SK-N-SH treated with all-trans-retinoic acid at 6 μM for 48 hours (cell line): ENCODE results near the gene ADAMTSL1.

Source experiments
- ATAC-seq: fragments of 200-7000 bp; cut with Tn5 transposase; 3 replicates; pipeline ENCODE4 v1.9.1; 2020; ENCODE audit warnings: mild to moderate bottlenecking, moderate library complexity
- ARNTL ChIP-seq: fragments of 450-650 bp; formaldehyde crosslinking; IDR thresholded peaks from 2 replicates; pipeline ENCODE4 v1.5.0; 2020; ENCODE audit warnings: low read depth, mild to moderate bottlenecking, moderate library complexity, borderline replicate concordance
- BACH2 ChIP-seq: fragments of 250-450 bp; sonication (Bioruptor Pico); IDR thresholded peaks from 2 replicates; pipeline ENCODE4 v1.9.0; 2021; ENCODE audit warnings: mild to moderate bottlenecking, borderline replicate concordance
- CSDC2 ChIP-seq: fragments of 250-450 bp; sonication (Bioruptor Pico); IDR thresholded peaks from 2 replicates; pipeline ENCODE4 v1.5.0; 2020; ENCODE audit warnings: mild to moderate bottlenecking, moderate library complexity
- ESRRG ChIP-seq: fragments of 250-450 bp; sonication (Bioruptor Pico); IDR thresholded peaks from 2 replicates; pipeline ENCODE4 v1.6.1; 2021; ENCODE audit warnings: mild to moderate bottlenecking
- ISL1 ChIP-seq: fragments of 250-450 bp; sonication (Bioruptor Pico); IDR thresholded peaks from 2 replicates; pipeline ENCODE4 v2.1.2; 2022; ENCODE audit warnings: mild to moderate bottlenecking, moderate library complexity
- OSR1 ChIP-seq: fragments of 250-450 bp; sonication (Bioruptor Pico); IDR thresholded peaks from 2 replicates; pipeline ENCODE4 v1.8.0; 2022; ENCODE audit warnings: moderate library complexity, mild to moderate bottlenecking, inconsistent platforms
- PPARA ChIP-seq: fragments of 250-450 bp; sonication (Bioruptor Pico); IDR thresholded peaks from 2 replicates; pipeline ENCODE4 v1.5.0; 2020; ENCODE audit warnings: mild to moderate bottlenecking, borderline replicate concordance
- RARB ChIP-seq: fragments of 250-450 bp; sonication (Bioruptor Pico); IDR thresholded peaks from 2 replicates; pipeline ENCODE4 v1.8.0; 2021; ENCODE audit warnings: mild to moderate bottlenecking, moderate library complexity
- SNAI2 ChIP-seq: fragments of 250-450 bp; sonication (Bioruptor Pico); IDR thresholded peaks from 2 replicates; pipeline ENCODE4 v1.5.0; 2020; ENCODE audit warnings: mild to moderate bottlenecking, moderate library complexity
- TOX ChIP-seq: fragments of 250-450 bp; sonication (Bioruptor Pico); IDR thresholded peaks from 2 replicates; pipeline ENCODE4 v1.8.0; 2021; ENCODE audit warnings: mild to moderate bottlenecking, moderate library complexity, borderline replicate concordance
- TSHZ2 ChIP-seq: fragments of 250-450 bp; sonication (Bioruptor Pico); IDR thresholded peaks from 2 replicates; pipeline ENCODE4 v1.5.0; 2020; ENCODE audit warnings: mild to moderate bottlenecking, moderate library complexity
- ZC3H10 ChIP-seq: fragments of 250-450 bp; sonication (Bioruptor Pico); IDR thresholded peaks from 2 replicates; pipeline ENCODE4 v1.5.1; 2021; ENCODE audit warnings: mild to moderate bottlenecking, moderate library complexity
- ZFP3 ChIP-seq: fragments of 250-450 bp; sonication (Bioruptor Pico); IDR thresholded peaks from 2 replicates; pipeline ENCODE4 v1.5.0; 2020; ENCODE audit warnings: mild to moderate bottlenecking, moderate library complexity
- ZFP30 ChIP-seq: fragments of 450-650 bp; formaldehyde crosslinking; IDR thresholded peaks from 2 replicates; pipeline ENCODE4 v1.5.0; 2022; ENCODE audit warnings: mild to moderate bottlenecking, moderate library complexity
- ZNF565 ChIP-seq: fragments of 450-650 bp; formaldehyde crosslinking; conservative IDR thresholded peaks from 2 replicates; pipeline ENCODE4 v1.5.0; 2020; ENCODE audit warnings: low read depth, mild to moderate bottlenecking, moderate library complexity
- ZNF70 ChIP-seq: fragments of 450-650 bp; formaldehyde crosslinking; IDR thresholded peaks from 2 replicates; pipeline ENCODE4 v1.5.0; 2020; ENCODE audit warnings: mild to moderate bottlenecking, moderate library complexity
- ZNF8 ChIP-seq: fragments of 450-650 bp; formaldehyde crosslinking; IDR thresholded peaks from 2 replicates; pipeline ENCODE4 v1.5.0; 2020; ENCODE audit warnings: mild to moderate bottlenecking, moderate library complexity
- TF ChIP-seq, protein P1 (sequence below): fragments of 250-450 bp; sonication (Bioruptor Pico); IDR thresholded peaks from 2 replicates; pipeline ENCODE4 v1.5.1; 2021; ENCODE audit warnings: mild to moderate bottlenecking, moderate library complexity
- TF ChIP-seq, protein P2 (sequence below): fragments of 250-450 bp; sonication (Bioruptor Pico); IDR thresholded peaks from 2 replicates; pipeline ENCODE4 v1.8.0; 2020; ENCODE audit warnings: mild to moderate bottlenecking, moderate library complexity, borderline replicate concordance
- TF ChIP-seq, protein P3 (sequence below): fragments of 250-450 bp; sonication (Bioruptor Pico); IDR thresholded peaks from 2 replicates; pipeline ENCODE4 v1.8.0; 2021; ENCODE audit warnings: low read depth, mild to moderate bottlenecking, moderate library complexity, borderline replicate concordance
- TF ChIP-seq, protein P4 (sequence below): fragments of 250-450 bp; sonication (Bioruptor Pico); IDR thresholded peaks from 2 replicates; pipeline ENCODE4 v1.5.1; 2020; ENCODE audit warnings: low read depth, mild to moderate bottlenecking, moderate library complexity

The ADAMTSL1 gene

DNA sequence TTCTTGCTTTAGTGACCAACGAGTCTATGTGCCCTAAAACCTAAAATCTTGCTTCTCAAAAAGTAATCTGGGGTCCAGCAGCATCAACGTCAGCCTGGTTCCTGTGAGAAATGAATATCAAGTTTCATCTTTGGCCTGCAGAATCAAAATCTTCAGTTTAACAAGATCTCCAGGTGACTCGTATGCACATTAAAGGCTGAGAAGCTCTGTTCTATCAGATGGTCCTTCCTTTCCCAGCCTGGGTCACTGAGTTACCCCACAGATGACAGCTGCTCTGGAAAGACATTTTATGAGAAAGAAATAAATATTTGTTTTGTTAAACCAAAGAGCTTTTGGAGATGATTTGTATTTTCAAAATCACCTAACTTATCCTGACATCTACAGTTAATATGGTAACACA is 75.8 kb downstream of the ADAMTSL1 start (continued):
- no peak for TF ChIP-seq TSHZ2 (CRISPR knock-in tag)
- no peak for TF ChIP-seq ZNF70
- no peak for TF ChIP-seq ZNF565
- TF ChIP-seq SNAI2: no peak
- no peak for TF ChIP-seq BACH2 (CRISPR knock-in tag)
- TF ChIP-seq ZNF8 (CRISPR knock-in tag): no peak

- ATAC-seq: no peak
- TF ChIP-seq TOX (no peak), CSDC2 (no peak), ZFP3 (CRISPR knock-in tag) (no peak), ARNTL (CRISPR knock-in tag) (no peak), ESRRG (no peak), ZNF565 (no peak), ZFP30 (CRISPR knock-in tag) (no peak), OSR1 (no peak), ZNF8 (CRISPR knock-in tag) (no peak), ZNF70 (no peak), PPARA (CRISPR knock-in tag) (no peak), ISL1 (CRISPR knock-in tag) (no peak)
- TF ChIP-seq, protein P1, sequence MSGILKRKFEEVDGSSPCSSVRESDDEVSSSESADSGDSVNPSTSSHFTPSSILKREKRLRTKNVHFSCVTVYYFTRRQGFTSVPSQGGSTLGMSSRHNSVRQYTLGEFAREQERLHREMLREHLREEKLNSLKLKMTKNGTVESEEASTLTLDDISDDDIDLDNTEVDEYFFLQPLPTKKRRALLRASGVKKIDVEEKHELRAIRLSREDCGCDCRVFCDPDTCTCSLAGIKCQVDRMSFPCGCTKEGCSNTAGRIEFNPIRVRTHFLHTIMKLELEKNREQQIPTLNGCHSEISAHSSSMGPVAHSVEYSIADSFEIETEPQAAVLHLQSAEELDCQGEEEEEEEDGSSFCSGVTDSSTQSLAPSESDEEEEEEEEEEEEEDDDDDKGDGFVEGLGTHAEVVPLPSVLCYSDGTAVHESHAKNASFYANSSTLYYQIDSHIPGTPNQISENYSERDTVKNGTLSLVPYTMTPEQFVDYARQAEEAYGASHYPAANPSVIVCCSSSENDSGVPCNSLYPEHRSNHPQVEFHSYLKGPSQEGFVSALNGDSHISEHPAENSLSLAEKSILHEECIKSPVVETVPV (CRISPR knock-in tag): no peak
- TF ChIP-seq, protein P2, sequence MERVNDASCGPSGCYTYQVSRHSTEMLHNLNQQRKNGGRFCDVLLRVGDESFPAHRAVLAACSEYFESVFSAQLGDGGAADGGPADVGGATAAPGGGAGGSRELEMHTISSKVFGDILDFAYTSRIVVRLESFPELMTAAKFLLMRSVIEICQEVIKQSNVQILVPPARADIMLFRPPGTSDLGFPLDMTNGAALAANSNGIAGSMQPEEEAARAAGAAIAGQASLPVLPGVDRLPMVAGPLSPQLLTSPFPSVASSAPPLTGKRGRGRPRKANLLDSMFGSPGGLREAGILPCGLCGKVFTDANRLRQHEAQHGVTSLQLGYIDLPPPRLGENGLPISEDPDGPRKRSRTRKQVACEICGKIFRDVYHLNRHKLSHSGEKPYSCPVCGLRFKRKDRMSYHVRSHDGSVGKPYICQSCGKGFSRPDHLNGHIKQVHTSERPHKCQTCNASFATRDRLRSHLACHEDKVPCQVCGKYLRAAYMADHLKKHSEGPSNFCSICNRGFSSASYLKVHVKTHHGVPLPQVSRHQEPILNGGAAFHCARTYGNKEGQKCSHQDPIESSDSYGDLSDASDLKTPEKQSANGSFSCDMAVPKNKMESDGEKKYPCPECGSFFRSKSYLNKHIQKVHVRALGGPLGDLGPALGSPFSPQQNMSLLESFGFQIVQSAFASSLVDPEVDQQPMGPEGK (CRISPR knock-in tag): no peak
These were observed 76.3 kb downstream of the ADAMTSL1 start for GRCh38 chr9:18550286-18550685.

DNA sequence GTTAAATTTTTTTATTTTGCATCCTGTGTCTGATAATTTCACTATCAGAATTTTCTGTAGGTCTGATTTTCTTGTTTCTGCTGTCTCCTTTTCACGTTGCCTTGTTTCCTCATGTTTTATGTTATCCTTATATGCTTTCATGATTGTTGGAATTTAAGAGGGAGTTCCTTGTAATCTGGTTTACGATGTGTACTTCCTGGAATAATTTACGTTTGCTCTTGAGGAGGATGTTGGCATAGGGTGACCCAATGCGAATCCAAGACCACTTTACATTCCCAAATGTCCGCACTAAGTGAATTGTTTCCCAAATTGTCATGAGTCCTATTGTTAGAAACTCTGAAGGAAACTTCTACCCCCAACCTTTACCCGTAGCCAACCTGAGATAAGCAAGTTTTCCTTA is 80.3 kb downstream of the ADAMTSL1 start:
- TF ChIP-seq ZNF8 (CRISPR knock-in tag): no peak
- TF ChIP-seq OSR1: no peak
- TF ChIP-seq ZFP3 (CRISPR knock-in tag): no peak
- no peak for TF ChIP-seq ISL1 (CRISPR knock-in tag)
- TF ChIP-seq CSDC2: no peak
- TF ChIP-seq, protein P1 (CRISPR knock-in tag): no peak
- no peak for TF ChIP-seq ARNTL (CRISPR knock-in tag)
- TF ChIP-seq ZFP30 (CRISPR knock-in tag): no peak
- TF ChIP-seq RARB (CRISPR knock-in tag): no peak
- no peak for TF ChIP-seq ZC3H10 (CRISPR knock-in tag)
- TF ChIP-seq ESRRG: no peak
- TF ChIP-seq TOX: no peak
- TF ChIP-seq, protein P3, sequence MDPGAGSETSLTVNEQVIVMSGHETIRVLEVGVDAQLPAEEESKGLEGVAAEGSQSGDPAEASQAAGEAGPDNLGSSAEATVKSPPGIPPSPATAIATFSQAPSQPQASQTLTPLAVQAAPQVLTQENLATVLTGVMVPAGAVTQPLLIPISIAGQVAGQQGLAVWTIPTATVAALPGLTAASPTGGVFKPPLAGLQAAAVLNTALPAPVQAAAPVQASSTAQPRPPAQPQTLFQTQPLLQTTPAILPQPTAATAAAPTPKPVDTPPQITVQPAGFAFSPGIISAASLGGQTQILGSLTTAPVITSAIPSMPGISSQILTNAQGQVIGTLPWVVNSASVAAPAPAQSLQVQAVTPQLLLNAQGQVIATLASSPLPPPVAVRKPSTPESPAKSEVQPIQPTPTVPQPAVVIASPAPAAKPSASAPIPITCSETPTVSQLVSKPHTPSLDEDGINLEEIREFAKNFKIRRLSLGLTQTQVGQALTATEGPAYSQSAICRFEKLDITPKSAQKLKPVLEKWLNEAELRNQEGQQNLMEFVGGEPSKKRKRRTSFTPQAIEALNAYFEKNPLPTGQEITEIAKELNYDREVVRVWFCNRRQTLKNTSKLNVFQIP: no peak
- TF ChIP-seq ZNF70: no peak
- TF ChIP-seq, protein P2 (CRISPR knock-in tag): no peak
- TF ChIP-seq ZNF565: no peak
- TF ChIP-seq, protein P4, sequence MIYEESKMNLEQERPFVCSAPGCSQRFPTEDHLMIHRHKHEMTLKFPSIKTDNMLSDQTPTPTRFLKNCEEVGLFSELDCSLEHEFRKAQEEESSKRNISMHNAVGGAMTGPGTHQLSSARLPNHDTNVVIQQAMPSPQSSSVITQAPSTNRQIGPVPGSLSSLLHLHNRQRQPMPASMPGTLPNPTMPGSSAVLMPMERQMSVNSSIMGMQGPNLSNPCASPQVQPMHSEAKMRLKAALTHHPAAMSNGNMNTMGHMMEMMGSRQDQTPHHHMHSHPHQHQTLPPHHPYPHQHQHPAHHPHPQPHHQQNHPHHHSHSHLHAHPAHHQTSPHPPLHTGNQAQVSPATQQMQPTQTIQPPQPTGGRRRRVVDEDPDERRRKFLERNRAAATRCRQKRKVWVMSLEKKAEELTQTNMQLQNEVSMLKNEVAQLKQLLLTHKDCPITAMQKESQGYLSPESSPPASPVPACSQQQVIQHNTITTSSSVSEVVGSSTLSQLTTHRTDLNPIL (CRISPR knock-in tag): no peak
- TF ChIP-seq TSHZ2 (CRISPR knock-in tag): no peak
- ATAC-seq: no peak
